Measurements from ENCODE around the gene SERPINA5. TPM values are rescaled to one million over a fixed set of nuclear protein-coding genes. Genes with fewer than 3 reads are reported as not detected.

Gene SERPINA5
- total and polyA plus RNA-seq, 2 of the 13 experiments (the other 11 are each of a cell fraction or from before 2014, with no cell fraction given) = 449 to 498 TPM

DNA sequence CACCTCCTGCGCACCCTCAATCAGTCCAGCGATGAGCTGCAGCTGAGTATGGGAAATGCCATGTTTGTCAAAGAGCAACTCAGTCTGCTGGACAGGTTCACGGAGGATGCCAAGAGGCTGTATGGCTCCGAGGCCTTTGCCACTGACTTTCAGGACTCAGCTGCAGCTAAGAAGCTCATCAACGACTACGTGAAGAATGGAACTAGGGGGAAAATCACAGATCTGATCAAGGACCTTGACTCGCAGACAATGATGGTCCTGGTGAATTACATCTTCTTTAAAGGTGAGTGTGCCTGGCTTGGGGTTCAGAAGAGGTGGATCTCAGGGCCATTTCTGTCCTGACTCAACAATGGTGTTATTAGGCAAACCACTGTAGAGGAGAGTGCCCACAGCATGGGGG, 33.6 kb downstream of the SERPINA5 start (continued):
- TF ChIP-seq ZNF850 (CRISPR knock-in tag; conservative IDR thresholded peaks at IDR 0.05) = no peak
- TF ChIP-seq ZNF75D (CRISPR knock-in tag; IDR thresholded peaks at IDR 0.05; ENCODE audit: borderline replicate concordance) = no peak
- TF ChIP-seq SETDB1 (CRISPR knock-in tag; IDR thresholded peaks at IDR 0.05; ENCODE audit: borderline replicate concordance) = no peak
- TF ChIP-seq, protein P1, sequence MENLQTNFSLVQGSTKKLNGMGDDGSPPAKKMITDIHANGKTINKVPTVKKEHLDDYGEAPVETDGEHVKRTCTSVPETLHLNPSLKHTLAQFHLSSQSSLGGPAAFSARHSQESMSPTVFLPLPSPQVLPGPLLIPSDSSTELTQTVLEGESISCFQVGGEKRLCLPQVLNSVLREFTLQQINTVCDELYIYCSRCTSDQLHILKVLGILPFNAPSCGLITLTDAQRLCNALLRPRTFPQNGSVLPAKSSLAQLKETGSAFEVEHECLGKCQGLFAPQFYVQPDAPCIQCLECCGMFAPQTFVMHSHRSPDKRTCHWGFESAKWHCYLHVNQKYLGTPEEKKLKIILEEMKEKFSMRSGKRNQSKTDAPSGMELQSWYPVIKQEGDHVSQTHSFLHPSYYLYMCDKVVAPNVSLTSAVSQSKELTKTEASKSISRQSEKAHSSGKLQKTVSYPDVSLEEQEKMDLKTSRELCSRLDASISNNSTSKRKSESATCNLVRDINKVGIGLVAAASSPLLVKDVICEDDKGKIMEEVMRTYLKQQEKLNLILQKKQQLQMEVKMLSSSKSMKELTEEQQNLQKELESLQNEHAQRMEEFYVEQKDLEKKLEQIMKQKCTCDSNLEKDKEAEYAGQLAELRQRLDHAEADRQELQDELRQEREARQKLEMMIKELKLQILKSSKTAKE (CRISPR knock-in tag; IDR thresholded peaks at IDR 0.05; ENCODE audit: borderline replicate concordance) = no peak
- 0 out of 2 replicates have a peak, but pooled peaks have one; percentile 40 for TF ChIP-seq POGK (CRISPR knock-in tag; conservative IDR thresholded peaks at IDR 0.05)
- no peak for TF ChIP-seq ZNF703 (CRISPR knock-in tag; IDR thresholded peaks at IDR 0.05; ENCODE audit: borderline replicate concordance)
- TF ChIP-seq TOE1 (CRISPR knock-in tag; IDR thresholded peaks at IDR 0.05) = no peak
- 0 out of 2 replicates have a peak, but pooled peaks have one; percentile 2 for TF ChIP-seq KLF6 (CRISPR knock-in tag; IDR thresholded peaks at IDR 0.05)
- no peak for TF ChIP-seq STAT5B (CRISPR knock-in tag; IDR thresholded peaks at IDR 0.05)
- no peak for TF ChIP-seq ZZZ3 (CRISPR knock-in tag; IDR thresholded peaks at IDR 0.05; ENCODE audit: borderline replicate concordance)
- TF ChIP-seq PLRG1 (conservative IDR thresholded peaks at IDR 0.05) = no peak
- TF ChIP-seq ZMAT3 (CRISPR knock-in tag; conservative IDR thresholded peaks at IDR 0.05) = no peak
- TF ChIP-seq U2AF1 (optimal IDR thresholded peaks at IDR 0.05; ENCODE audit: low read depth, low read length) = peak; percentile 35
- TF ChIP-seq, protein P2, sequence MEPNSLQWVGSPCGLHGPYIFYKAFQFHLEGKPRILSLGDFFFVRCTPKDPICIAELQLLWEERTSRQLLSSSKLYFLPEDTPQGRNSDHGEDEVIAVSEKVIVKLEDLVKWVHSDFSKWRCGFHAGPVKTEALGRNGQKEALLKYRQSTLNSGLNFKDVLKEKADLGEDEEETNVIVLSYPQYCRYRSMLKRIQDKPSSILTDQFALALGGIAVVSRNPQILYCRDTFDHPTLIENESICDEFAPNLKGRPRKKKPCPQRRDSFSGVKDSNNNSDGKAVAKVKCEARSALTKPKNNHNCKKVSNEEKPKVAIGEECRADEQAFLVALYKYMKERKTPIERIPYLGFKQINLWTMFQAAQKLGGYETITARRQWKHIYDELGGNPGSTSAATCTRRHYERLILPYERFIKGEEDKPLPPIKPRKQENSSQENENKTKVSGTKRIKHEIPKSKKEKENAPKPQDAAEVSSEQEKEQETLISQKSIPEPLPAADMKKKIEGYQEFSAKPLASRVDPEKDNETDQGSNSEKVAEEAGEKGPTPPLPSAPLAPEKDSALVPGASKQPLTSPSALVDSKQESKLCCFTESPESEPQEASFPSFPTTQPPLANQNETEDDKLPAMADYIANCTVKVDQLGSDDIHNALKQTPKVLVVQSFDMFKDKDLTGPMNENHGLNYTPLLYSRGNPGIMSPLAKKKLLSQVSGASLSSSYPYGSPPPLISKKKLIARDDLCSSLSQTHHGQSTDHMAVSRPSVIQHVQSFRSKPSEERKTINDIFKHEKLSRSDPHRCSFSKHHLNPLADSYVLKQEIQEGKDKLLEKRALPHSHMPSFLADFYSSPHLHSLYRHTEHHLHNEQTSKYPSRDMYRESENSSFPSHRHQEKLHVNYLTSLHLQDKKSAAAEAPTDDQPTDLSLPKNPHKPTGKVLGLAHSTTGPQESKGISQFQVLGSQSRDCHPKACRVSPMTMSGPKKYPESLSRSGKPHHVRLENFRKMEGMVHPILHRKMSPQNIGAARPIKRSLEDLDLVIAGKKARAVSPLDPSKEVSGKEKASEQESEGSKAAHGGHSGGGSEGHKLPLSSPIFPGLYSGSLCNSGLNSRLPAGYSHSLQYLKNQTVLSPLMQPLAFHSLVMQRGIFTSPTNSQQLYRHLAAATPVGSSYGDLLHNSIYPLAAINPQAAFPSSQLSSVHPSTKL (CRISPR knock-in tag; IDR thresholded peaks at IDR 0.05) = no peak
- no peak for TF ChIP-seq PBX2 (CRISPR knock-in tag; IDR thresholded peaks at IDR 0.05)
- 0 out of 2 replicates have a peak, but pooled peaks have one; percentile 39 for TF ChIP-seq TGIF2 (CRISPR knock-in tag; IDR thresholded peaks at IDR 0.05)
- no peak for TF ChIP-seq ZNF614 (CRISPR knock-in tag; IDR thresholded peaks at IDR 0.05; ENCODE audit: borderline replicate concordance)
- TF ChIP-seq MEF2D (CRISPR knock-in tag; IDR thresholded peaks at IDR 0.05) = no peak
- peak; percentile 29 for TF ChIP-seq PAF1 (CRISPR knock-in tag; IDR thresholded peaks at IDR 0.05)
- no peak for TF ChIP-seq ZNF766 (CRISPR knock-in tag; IDR thresholded peaks at IDR 0.05; ENCODE audit: borderline replicate concordance)
- no peak for TF ChIP-seq LBX2 (CRISPR knock-in tag; IDR thresholded peaks at IDR 0.05; ENCODE audit: borderline replicate concordance)
- TF ChIP-seq NCOA1 (CRISPR knock-in tag; IDR thresholded peaks at IDR 0.05) = no peak
